PC-3 (cell line): ENCODE measurements around the gene LRRC4B.

Experiments used
- CTCF ChIP-seq: fragments of 300-600 bp; sonication (generic); conservative IDR thresholded peaks from 2 replicates; pipeline ENCODE4 v1.5.1; 2017; ENCODE audit warnings: antibody characterized with exemption, low read depth, mild to moderate bottlenecking, low read length
- EZH2 ChIP-seq: fragments of 300-600 bp; sonication (generic); IDR thresholded peaks from one replicate; pipeline ENCODE4 v1.6.1; 2017; ENCODE audit warnings: antibody characterized with exemption, mild to moderate bottlenecking, low read length; ENCODE audit not compliant: unreplicated experiment
- EZH2phosphoT487 ChIP-seq: fragments of 300-600 bp; sonication (generic); IDR thresholded peaks from 2 replicates; pipeline ENCODE4 v1.6.1; 2018; ENCODE audit warnings: mild to moderate bottlenecking, antibody characterized with exemption, low read length, borderline replicate concordance

- no peak for TF ChIP-seq EZH2
- TF ChIP-seq CTCF = no peak
- no peak for TF ChIP-seq EZH2phosphoT487
These were observed 99.4 kb downstream of the LRRC4B start for GRCh38 chr19:50468818-50469217.
